Endometrial microvascular endothelial cells (primary cell): ENCODE measurements around the gene SLCO1A2. TPM values are rescaled to one million over a fixed set of nuclear protein-coding genes. Genes with fewer than 3 reads are reported as not detected.

Source experiments
- in situ Hi-C: cut with HindIII; loops from 2 replicates; pipeline ENCODE4 v1.10.0; 2017; ENCODE audit warnings: low sequenced_read_pairs, low pct_unique_long_range_greater_than_20kb; ENCODE audit errors: inconsistent ontology term
- total RNA-seq: library from RNA; depleted of rRNA; stranded (reverse); fragments of >200 nt; gene quantifications from one replicate; pipeline ENCODE4 v1.2.3, GENCODE V29; 2015; ENCODE audit errors: inconsistent ontology term

Gene SLCO1A2
- total RNA-seq, 1 donor from 2014 or later, result not detected

- in situ Hi-C loops, result no loop called here
Observed at GRCh38 chr12:21223930-21224329, 110.8 kb downstream of the SLCO1A2 start.

GRCh38 chr12:21221778-21222177, 112.9 kb downstream of the SLCO1A2 start:
- in situ Hi-C loops, result no loop called here

- in situ Hi-C loops, result no loop called here
Observed at GRCh38 chr12:21221072-21221471, 113.6 kb downstream of the SLCO1A2 start.

- in situ Hi-C loops, result no loop called here
Observed at GRCh38 chr12:21220266-21220665, 114.5 kb downstream of the SLCO1A2 start.

- in situ Hi-C loops, result no loop called here
Observed at GRCh38 chr12:21219206-21219605, 115.5 kb downstream of the SLCO1A2 start.

Other genes starting within 250 kb of the SLCO1A2 start
- not detected for gene SLCO1B1, start 203.7 kb downstream of the SLCO1A2 start, total RNA-seq
- not detected for gene IAPP, start 38.0 kb upstream of the SLCO1A2 start, total RNA-seq
- gene PYROXD1, start 102.7 kb upstream of the SLCO1A2 start, total RNA-seq, result 8.5 TPM
- 96.4 TPM for gene RECQL, start 166.7 kb upstream of the SLCO1A2 start, total RNA-seq
- gene GOLT1B, start 166.9 kb upstream of the SLCO1A2 start, total RNA-seq, result 41.6 TPM
- not detected for gene SPX, start 191.4 kb upstream of the SLCO1A2 start, total RNA-seq